Parathyroid adenoma (tissue), 2 donors: ENCODE results near the gene SPTBN5.

Experiments
- H2AFZ ChIP-seq: fragments of 300-600 bp; sonication (generic); one replicate; pipeline ENCODE4 v1.7.0; 2017; ENCODE audit warnings: antibody characterized with exemption, mild to moderate bottlenecking
- H3K27ac ChIP-seq: fragments of 300-600 bp; sonication (generic); one replicate; pipeline ENCODE4 v1.7.0; 2017
- H3K27me3 ChIP-seq: fragments of 300-600 bp; sonication (generic); one replicate; pipeline ENCODE4 v1.7.0; 2017; ENCODE audit warnings: low read length; ENCODE audit not compliant: control insufficient read depth, insufficient read depth
- H3K36me3 ChIP-seq: fragments of 300-600 bp; sonication (generic); one replicate; pipeline ENCODE4 v1.7.0; 2017; ENCODE audit warnings: low read length; ENCODE audit not compliant: control insufficient read depth, insufficient read depth
- H3K4me1 ChIP-seq: fragments of 300-600 bp; sonication (generic); one replicate; pipeline ENCODE4 v1.7.0; 2017; ENCODE audit warnings: control low read depth
- H3K4me2 ChIP-seq: fragments of 300-600 bp; sonication (generic); one replicate; pipeline ENCODE4 v1.7.0; 2017; ENCODE audit warnings: low read length
- H3K4me3 ChIP-seq: fragments of 300-600 bp; sonication (generic); one replicate; pipeline ENCODE4 v1.7.0; 2017; ENCODE audit warnings: low read depth, low read length
- H3K79me2 ChIP-seq: fragments of 300-600 bp; sonication (generic); one replicate; pipeline ENCODE4 v1.7.0; 2017; ENCODE audit warnings: control low read depth
- H3K9ac ChIP-seq: fragments of 300-600 bp; sonication (generic); one replicate; pipeline ENCODE4 v1.7.0; 2017; ENCODE audit warnings: mild to moderate bottlenecking
- H3K9me3 ChIP-seq: fragments of 300-600 bp; sonication (generic); one replicate; pipeline ENCODE4 v1.7.0; 2017; ENCODE audit warnings: low read length; ENCODE audit not compliant: control insufficient read depth
- CTCF ChIP-seq: fragments of 300-600 bp; sonication (generic); IDR thresholded peaks from one replicate; pipeline ENCODE4 v1.7.0; 2017; ENCODE audit warnings: antibody characterized with exemption, mild to moderate bottlenecking
- donor health status: primary hyperparathyroidism.

Gene SPTBN5

DNA sequence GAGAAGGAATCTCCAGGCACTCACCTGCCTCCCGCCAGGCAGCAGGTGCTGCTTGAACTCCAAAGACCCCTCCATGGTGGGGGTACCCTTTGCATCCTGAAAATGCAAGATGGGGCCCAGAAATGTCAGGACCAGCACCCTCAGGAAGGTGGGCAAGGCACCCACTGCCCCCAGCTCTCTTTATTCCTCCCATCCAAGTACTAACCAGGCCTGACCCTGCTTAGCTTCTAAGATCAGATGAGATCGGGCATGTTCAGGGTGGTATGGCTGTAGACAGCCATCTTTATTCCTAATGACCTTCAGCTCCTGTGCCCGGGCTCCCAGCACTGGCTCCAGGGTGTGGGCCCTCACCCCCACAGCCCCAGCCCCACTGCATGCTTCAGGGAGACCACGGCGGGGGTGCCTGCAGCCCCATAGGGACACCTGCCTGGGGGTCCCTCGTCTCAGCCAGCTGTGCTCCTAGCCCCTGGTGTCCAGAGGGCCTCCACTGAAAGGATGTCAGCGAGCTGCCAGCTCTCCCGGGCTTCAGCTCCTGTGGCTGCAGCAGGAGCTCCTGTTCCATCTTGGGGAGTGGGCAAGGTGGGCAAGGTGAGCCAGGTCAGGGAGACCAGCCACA, 42.0 kb downstream of the SPTBN5 start:
- no peak overlapping the region for H3K9ac ChIP-seq
- H2AFZ ChIP-seq: no peak overlapping the region
- TF ChIP-seq CTCF: no peak
- no peaks in the 10 kb centered on the region for H3K27me3 ChIP-seq
- no peak overlapping the region for H3K27ac ChIP-seq
- H3K9me3 ChIP-seq: no peaks in the 10 kb centered on the region
- no peaks in the 10 kb centered on the region for H3K79me2 ChIP-seq
- no peak overlapping the region for H3K4me3 ChIP-seq
- H3K4me1 ChIP-seq: no peaks in the 10 kb centered on the region
- no peak overlapping the region for H3K4me2 ChIP-seq
- H3K36me3 ChIP-seq: no peaks in the 10 kb centered on the region

DNA sequence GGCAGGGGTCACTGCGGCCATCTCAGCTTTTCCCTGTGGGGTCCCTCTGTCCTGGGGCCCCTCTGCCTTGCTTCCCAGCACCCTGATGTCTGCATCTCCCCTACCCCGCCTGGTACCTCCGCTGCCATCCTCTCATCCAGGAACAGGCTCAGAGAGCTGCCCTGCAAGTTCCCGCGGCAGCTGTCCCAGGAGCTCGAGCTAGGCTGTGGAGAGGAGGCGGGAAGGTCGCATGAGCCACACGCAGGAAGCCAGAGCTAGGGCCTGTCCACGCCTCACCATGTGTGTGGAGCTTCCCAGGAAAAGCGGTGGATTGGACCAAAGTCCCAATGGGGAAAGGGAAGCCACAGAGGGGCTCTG, 42.7 kb downstream of the SPTBN5 start:
- H3K9ac ChIP-seq: no peak overlapping the region
- no peaks in the 10 kb centered on the region for H3K79me2 ChIP-seq
- no peaks in the 10 kb centered on the region for H3K9me3 ChIP-seq
- H3K4me3 ChIP-seq: no peak overlapping the region
- no peaks in the 10 kb centered on the region for H3K4me1 ChIP-seq
- H3K27ac ChIP-seq: no peak overlapping the region
- no peak overlapping the region for H3K4me2 ChIP-seq
- H3K27me3 ChIP-seq: no peaks in the 10 kb centered on the region
- no peak overlapping the region for H2AFZ ChIP-seq
- TF ChIP-seq CTCF: no peak
- no peaks in the 10 kb centered on the region for H3K36me3 ChIP-seq

GRCh38 chr15:41850482-41851166, 43.2 kb downstream of the SPTBN5 start:
- H3K36me3 ChIP-seq: no peaks in the 10 kb centered on the region
- no peak overlapping the region for H3K4me3 ChIP-seq
- no peaks in the 10 kb centered on the region for H3K4me1 ChIP-seq
- no peak overlapping the region for H2AFZ ChIP-seq
- H3K9ac ChIP-seq: no peak overlapping the region
- TF ChIP-seq CTCF: no peak
- no peak overlapping the region for H3K4me2 ChIP-seq
- H3K27ac ChIP-seq: no peak overlapping the region
- no peaks in the 10 kb centered on the region for H3K79me2 ChIP-seq
- no peaks in the 10 kb centered on the region for H3K9me3 ChIP-seq
- no peaks in the 10 kb centered on the region for H3K27me3 ChIP-seq

GRCh38 chr15:41849861-41850260, 44.0 kb downstream of the SPTBN5 start:
- TF ChIP-seq CTCF: no peak
- Histone ChIP-seq H3K4me3 (no peak overlapping the region), H2AFZ (no peak overlapping the region), H3K9ac (no peak overlapping the region), H3K36me3 (no peaks in the 10 kb centered on the region), H3K27me3 (no peaks in the 10 kb centered on the region), H3K27ac (no peak overlapping the region), H3K4me1 (no peaks in the 10 kb centered on the region), H3K4me2 (no peak overlapping the region), H3K9me3 (no peaks in the 10 kb centered on the region), H3K79me2 (no peaks in the 10 kb centered on the region)

- Histone ChIP-seq H3K27me3 (no peaks in the 10 kb centered on the region), H3K9ac (no peak overlapping the region), H3K79me2 (no peaks in the 10 kb centered on the region), H3K4me3 (no peak overlapping the region), H3K4me1 (no peaks in the 10 kb centered on the region), H2AFZ (no peak overlapping the region), H3K9me3 (no peaks in the 10 kb centered on the region), H3K4me2 (no peak overlapping the region), H3K27ac (no peak overlapping the region), H3K36me3 (no peaks in the 10 kb centered on the region)
- no peak for TF ChIP-seq CTCF
Observed at GRCh38 chr15:41849204-41849603, 44.6 kb downstream of the SPTBN5 start.
